Tibial artery (tissue), 4 donors: ENCODE results near the gene HOXC10.

Experiments used
- DNase-seq, 2 donors: peaks; one replicate each; pipeline ENCODE4 v3.0.0-alpha.2; 2019
- H3K27ac ChIP-seq, 2 donors: fragments of 200-600 bp; sonication (generic) in 1 of 2; 1 replicate in 1 of 2; 2 replicates in 1 of 2; pipeline ENCODE4 v1.5.1; 2018 to 2019; ENCODE audit warnings: mild to moderate bottlenecking in 1 of 2
- H3K27me3 ChIP-seq, 2 donors: fragments of 200-600 bp; sonication (generic) in 1 of 2; one replicate each; pipeline versions ENCODE4 v1.5.1 to v1.6.0; 2016 to 2019
- H3K36me3 ChIP-seq, 3 donors: fragments of 200-600 bp; sonication (generic) in 2 of 3; one replicate each; pipeline ENCODE4 v1.5.1; 2016 to 2019; ENCODE audit warnings: mild to moderate bottlenecking in 2 of 3
- H3K4me1 ChIP-seq, 4 donors: fragments of 200-600 bp; sonication (generic) in 2 of 4; 1 replicate in 3 of 4; 2 replicates in 1 of 4; pipeline ENCODE4 v1.5.1; 2016 to 2019
- H3K4me3 ChIP-seq, 2 donors: fragments of 200-600 bp; sonication (generic) in 1 of 2; 1 replicate in 1 of 2; 2 replicates in 1 of 2; pipeline ENCODE4 v1.5.1; 2018 to 2019; ENCODE audit warnings: mild to moderate bottlenecking in 2 of 2
- H3K9me3 ChIP-seq, 3 donors: fragments of 200-600 bp; sonication (generic) in 1 of 3; one replicate each; pipeline ENCODE4 v1.5.1; 2016 to 2019
- CTCF ChIP-seq, 2 experiments: fragments of 200-600 bp in 1 of 2; fragments of 450-650 bp in 1 of 2; IDR thresholded peaks; one replicate each; pipeline ENCODE4 v1.5.1; 2017 to 2019; ENCODE audit warnings: antibody characterized with exemption in 2 of 2, mild to moderate bottlenecking in 1 of 2, moderate library complexity in 1 of 2
- intact Hi-C: fragments of 100-400 bp; cut with DNase I; formaldehyde crosslinking; loops from one replicate; pipeline ENCODE4 v1.15.0; 2023; ENCODE audit warnings: low total_unique reads

HOXC10 gene

GRCh38 chr12:53938326-53939140 is 46.4 kb upstream of the HOXC10 start, which contains the start of gene HOXC13:
Gene HOXC13, plus strand, starts transcription at chr12:53938831. Its CDS starts 76 bp downstream, at chr12:53938907.
- no peak for TF ChIP-seq CTCF (IDR thresholded peaks at IDR 0.05)
- no peaks in the 10 kb centered on the region for H3K9me3 ChIP-seq
- peaks cover 0 to 32% (median 15%) of the 10 kb centered on the region in 4 donors for H3K4me1 ChIP-seq
- H3K27ac ChIP-seq: peak within 1 kb of the TSS; percentile 20 to 56
- intact Hi-C loops: no loop called here
- H3K36me3 ChIP-seq: no peaks in the 10 kb centered on the region
- peak within 1 kb of the TSS; percentile 47 to 61 for H3K4me3 ChIP-seq
- peaks cover 9 to 91% of the 10 kb centered on the region in 2 donors for H3K27me3 ChIP-seq
- peak; percentile 84 to 93 for DNase-seq

- Histone ChIP-seq H3K4me3 (peak overlapping the region; percentile 47 to 61), H3K9me3 (no peaks in the 10 kb centered on the region), H3K4me1 (peaks cover 0 to 32% (median 15%) of the 10 kb centered on the region in 4 donors), H3K27me3 (peaks cover 9 to 90% of the 10 kb centered on the region in 2 donors), H3K36me3 (no peaks in the 10 kb centered on the region), H3K27ac (peak overlapping the region; percentile 20 to 56)
- no peak for TF ChIP-seq CTCF (IDR thresholded peaks at IDR 0.05)
- DNase-seq: peak in 1 of 2 donors; percentile 44
- intact Hi-C loops: no loop called here
Observed at GRCh38 chr12:53939141-53940108, 45.5 kb upstream of the HOXC10 start.

GRCh38 chr12:53940443-53941014 is 44.4 kb upstream of the HOXC10 start:
- TF ChIP-seq CTCF (IDR thresholded peaks at IDR 0.05): no peak
- Histone ChIP-seq H3K9me3 (no peaks in the 10 kb centered on the region), H3K4me3 (peak overlapping the region in 1 of 2 donors; percentile 61), H3K27me3 (peaks cover 9 to 90% of the 10 kb centered on the region in 2 donors), H3K4me1 (peaks cover 0 to 32% (median 15%) of the 10 kb centered on the region in 4 donors), H3K36me3 (no peaks in the 10 kb centered on the region), H3K27ac (no peak overlapping the region)
- no peak for DNase-seq
- intact Hi-C loops: no loop called here

GRCh38 chr12:53941187-53941586 is 43.8 kb upstream of the HOXC10 start:
- peaks cover 0 to 32% (median 15%) of the 10 kb centered on the region in 4 donors for H3K4me1 ChIP-seq
- no peak overlapping the region for H3K27ac ChIP-seq
- no peak overlapping the region for H3K4me3 ChIP-seq
- H3K36me3 ChIP-seq: no peaks in the 10 kb centered on the region
- peaks cover 9 to 90% of the 10 kb centered on the region in 2 donors for H3K27me3 ChIP-seq
- TF ChIP-seq CTCF (IDR thresholded peaks at IDR 0.05): no peak
- DNase-seq: no peak
- intact Hi-C loops: no loop called here
- no peaks in the 10 kb centered on the region for H3K9me3 ChIP-seq

GRCh38 chr12:53941750-53942149 is 43.2 kb upstream of the HOXC10 start:
- TF ChIP-seq CTCF (IDR thresholded peaks at IDR 0.05): no peak
- Histone ChIP-seq H3K4me1 (peaks cover 0 to 32% (median 15%) of the 10 kb centered on the region in 4 donors), H3K36me3 (no peaks in the 10 kb centered on the region), H3K9me3 (no peaks in the 10 kb centered on the region), H3K4me3 (no peak overlapping the region), H3K27me3 (peaks cover 6 to 85% of the 10 kb centered on the region in 2 donors), H3K27ac (no peak overlapping the region)
- intact Hi-C loops: no loop called here
- DNase-seq: no peak
